ENCODE results near the gene RSPO3.

RSPO3 gene

DNA sequence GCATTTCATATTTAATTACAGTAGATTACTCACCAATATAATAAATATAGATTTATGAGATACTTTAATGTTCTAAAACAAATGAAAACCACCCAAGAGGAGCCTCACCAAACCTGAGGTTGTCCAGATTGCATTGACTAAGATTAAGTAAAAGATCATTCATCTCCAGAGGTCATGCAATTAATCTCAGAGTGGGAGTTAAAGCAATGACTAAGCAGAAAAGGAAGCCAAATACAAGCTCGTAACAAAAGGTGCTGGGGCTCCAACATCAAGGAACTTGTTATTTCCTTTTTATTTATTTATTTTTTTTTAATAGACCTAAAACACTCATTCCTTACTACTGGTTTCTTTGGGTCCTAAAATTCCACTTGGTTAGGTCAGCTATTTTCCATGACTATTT is 57.7 kb downstream of the RSPO3 start:
- TF ChIP-seq, protein P1, sequence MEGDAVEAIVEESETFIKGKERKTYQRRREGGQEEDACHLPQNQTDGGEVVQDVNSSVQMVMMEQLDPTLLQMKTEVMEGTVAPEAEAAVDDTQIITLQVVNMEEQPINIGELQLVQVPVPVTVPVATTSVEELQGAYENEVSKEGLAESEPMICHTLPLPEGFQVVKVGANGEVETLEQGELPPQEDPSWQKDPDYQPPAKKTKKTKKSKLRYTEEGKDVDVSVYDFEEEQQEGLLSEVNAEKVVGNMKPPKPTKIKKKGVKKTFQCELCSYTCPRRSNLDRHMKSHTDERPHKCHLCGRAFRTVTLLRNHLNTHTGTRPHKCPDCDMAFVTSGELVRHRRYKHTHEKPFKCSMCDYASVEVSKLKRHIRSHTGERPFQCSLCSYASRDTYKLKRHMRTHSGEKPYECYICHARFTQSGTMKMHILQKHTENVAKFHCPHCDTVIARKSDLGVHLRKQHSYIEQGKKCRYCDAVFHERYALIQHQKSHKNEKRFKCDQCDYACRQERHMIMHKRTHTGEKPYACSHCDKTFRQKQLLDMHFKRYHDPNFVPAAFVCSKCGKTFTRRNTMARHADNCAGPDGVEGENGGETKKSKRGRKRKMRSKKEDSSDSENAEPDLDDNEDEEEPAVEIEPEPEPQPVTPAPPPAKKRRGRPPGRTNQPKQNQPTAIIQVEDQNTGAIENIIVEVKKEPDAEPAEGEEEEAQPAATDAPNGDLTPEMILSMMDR (IDR thresholded peaks at IDR 0.05; ENCODE audit: low read depth, low read length) = no peak
- no peak overlapping the region for H3K4me3 ChIP-seq (ENCODE audit: low read depth, low read length)

DNA sequence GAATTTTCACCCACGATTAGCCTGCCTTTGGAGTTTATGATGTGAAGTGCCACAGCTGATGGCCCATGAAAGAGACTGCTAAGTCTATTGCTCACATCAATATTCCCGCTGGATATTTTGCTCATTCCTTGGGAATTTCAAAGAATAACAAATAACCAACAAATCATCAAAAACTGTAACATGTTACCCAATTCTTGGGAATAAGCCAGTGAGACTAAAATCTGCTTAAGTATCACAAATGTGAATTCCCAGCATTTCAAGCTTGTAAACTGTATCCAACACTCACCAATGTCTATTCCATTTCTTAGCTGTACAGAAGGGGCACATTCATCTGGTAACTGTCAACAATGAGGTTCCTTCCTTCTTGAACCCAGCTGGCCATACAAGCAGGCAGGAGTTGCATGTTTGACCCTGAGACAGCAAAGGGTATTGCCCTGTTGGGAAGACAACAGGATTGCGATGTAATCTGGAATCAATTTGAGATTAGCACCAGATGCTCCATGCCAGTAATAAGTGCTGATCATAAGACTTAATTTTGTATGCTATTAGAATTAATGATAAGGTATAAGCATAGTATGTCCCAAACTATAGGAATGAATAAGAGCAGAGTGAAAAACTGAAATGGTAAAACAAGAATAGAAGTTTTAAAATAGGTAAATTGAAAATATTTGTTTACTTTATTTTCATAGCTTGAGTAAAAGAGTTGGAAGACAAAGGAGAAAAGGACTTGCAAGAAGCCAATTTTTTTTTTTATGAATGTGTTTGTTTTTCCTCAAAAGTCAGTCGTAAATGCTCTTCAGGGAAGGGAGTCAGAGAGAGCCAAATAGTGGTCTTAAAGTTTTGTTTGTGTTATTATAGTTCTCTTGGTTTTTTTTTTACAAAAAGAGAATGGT is 58.8 kb downstream of the RSPO3 start:
- no peak overlapping the region for H3K4me3 ChIP-seq (ENCODE audit: low read depth, low read length)
- TF ChIP-seq, protein P1 (IDR thresholded peaks at IDR 0.05; ENCODE audit: low read depth, low read length) = no peak

DNA sequence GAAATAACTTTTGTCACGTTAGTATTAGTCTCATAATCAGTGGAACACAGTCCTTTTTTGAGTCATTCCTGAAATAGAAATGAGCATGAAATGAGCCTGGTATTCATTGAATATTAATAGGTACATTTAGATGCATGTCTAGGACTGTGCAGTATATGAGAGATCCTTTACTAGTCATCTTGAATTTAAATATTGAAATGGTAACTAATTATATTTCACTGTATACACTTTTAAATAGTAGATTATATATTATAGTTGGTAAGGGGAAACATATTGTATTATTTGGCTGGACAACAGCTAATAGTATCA is 59.4 kb downstream of the RSPO3 start:
- TF ChIP-seq, protein P1 (IDR thresholded peaks at IDR 0.05; ENCODE audit: low read depth, low read length) = no peak
- no peak overlapping the region for H3K4me3 ChIP-seq (ENCODE audit: low read depth, low read length)

DNA sequence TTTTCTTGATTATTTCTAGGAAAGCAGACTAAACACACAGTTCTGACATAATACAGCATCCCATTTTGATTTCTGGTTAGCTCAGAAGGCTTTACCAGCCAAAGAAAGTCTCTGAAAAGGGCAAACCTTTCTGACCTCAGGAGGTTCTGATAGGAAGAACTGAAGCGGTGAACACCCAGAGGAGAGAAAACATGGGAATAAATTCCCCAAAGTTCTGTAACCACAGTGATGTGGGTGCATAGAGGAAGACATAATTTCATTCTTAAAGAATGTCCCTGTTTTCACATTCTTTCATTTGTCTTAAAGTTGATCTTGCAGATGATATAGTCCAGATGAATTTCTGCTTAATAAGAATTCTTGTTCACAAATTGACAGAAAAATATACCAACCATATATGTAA is 60.3 kb downstream of the RSPO3 start:
- no peak overlapping the region for H3K4me3 ChIP-seq (ENCODE audit: low read depth, low read length)
- TF ChIP-seq, protein P1 (IDR thresholded peaks at IDR 0.05; ENCODE audit: low read depth, low read length) = no peak

DNA sequence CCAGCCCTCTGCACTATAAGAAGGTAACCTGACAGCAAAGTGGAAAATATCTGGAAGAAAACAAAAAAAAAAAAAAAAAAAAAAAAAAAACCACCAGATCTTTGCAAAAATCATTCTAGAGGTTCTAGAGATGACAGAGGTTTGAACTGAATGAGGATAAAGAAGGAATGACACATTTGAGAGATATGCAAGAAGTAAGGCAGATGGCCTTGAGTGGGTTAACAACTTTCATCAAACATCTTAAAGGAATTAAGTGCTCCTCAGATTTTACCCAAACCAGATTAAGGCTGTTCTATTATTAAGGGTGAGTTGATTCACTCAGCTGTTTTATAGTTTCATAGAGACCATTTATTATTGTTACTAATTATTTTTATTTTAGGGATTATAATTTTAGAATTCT is 62.0 kb downstream of the RSPO3 start:
- no peak overlapping the region for H3K4me3 ChIP-seq (ENCODE audit: low read depth, low read length)
- TF ChIP-seq, protein P1 (IDR thresholded peaks at IDR 0.05; ENCODE audit: low read depth, low read length) = no peak

DNA sequence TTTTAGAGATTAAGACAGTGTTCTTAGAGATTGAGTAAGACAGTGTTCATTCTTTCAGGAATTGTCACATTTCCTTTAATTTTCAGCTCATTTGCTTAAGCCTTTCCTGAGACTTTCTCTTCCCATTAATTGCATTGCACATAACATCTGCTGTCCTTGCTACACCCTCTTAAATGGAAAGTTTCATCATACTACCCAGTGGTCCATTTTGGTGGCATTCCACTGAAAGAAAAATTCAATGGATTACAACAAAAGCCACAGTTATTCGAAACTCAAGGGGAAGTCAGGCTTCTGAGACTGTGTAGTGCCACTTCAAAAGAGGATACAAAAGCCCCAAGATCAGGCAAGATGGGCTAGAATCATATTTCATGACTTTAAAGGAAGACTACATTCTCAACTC is 64.0 kb downstream of the RSPO3 start:
- TF ChIP-seq, protein P1 (IDR thresholded peaks at IDR 0.05; ENCODE audit: low read depth, low read length) = no peak
- no peak overlapping the region for H3K4me3 ChIP-seq (ENCODE audit: low read depth, low read length)

DNA sequence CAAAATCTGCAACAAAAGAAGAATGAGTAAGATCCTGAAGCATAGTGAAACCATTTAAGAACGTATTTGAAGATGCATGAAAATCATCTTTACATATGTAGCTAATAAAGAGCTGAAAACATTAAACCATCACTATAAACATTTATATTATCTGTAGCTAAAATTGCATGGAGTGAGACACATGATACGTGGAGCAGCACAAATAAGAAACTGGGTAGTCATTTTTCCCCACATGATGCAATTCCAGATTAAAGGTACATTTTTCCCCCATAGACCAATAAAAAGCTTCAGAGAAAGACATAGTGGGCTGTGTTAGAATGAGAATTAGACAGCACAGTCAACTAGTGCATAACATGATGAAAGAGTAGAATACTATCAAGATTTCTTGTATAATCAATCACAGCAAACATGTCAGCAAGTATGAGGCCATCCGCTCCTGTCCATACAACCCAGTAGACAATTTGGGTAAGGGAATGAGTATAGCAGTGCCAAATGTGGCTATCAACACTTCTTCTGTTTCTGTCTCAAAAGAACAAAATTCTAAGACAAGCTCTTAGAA is 67.0 kb downstream of the RSPO3 start:
- TF ChIP-seq, protein P1 (IDR thresholded peaks at IDR 0.05; ENCODE audit: low read depth, low read length) = no peak
- H3K4me3 ChIP-seq (ENCODE audit: low read depth, low read length) = no peak overlapping the region

Measured in WI38 (cell line).